Retina (tissue), 1 donor: Measurements from ENCODE around the gene DNAH8.
"Not testable (repeated sequence)": the region's sequence is repeated elsewhere in the genome, so short reads cannot be mapped to it uniquely, and the experiment has no call there.

Experiments
- DNase-seq: peaks from one replicate; pipeline ENCODE4 v3.0.0-alpha.2; 2016

DNAH8 gene

GRCh38 chr6:38910207-38910606 is 195.1 kb downstream of the DNAH8 start:
- no peak for DNase-seq

DNA sequence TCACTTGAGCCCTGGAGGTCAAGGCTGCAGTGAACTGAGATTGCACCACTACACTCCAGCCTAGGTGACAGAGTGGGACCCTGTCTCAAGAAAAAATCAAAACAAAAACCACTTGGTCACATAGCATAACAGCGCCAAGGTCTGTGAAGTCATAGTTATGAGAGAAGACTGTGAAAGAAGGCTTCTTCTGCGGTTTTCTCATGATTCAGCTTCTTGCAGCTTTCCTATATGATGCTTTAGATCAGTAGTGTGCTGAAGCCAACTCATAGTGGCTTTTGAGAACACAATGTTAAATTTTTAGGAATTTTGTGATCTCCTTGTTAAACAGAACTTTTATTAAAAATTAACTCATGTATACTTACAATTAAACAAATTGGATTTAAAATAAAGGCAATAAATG is 197.3 kb downstream of the DNAH8 start:
- DNase-seq, result no peak

DNA sequence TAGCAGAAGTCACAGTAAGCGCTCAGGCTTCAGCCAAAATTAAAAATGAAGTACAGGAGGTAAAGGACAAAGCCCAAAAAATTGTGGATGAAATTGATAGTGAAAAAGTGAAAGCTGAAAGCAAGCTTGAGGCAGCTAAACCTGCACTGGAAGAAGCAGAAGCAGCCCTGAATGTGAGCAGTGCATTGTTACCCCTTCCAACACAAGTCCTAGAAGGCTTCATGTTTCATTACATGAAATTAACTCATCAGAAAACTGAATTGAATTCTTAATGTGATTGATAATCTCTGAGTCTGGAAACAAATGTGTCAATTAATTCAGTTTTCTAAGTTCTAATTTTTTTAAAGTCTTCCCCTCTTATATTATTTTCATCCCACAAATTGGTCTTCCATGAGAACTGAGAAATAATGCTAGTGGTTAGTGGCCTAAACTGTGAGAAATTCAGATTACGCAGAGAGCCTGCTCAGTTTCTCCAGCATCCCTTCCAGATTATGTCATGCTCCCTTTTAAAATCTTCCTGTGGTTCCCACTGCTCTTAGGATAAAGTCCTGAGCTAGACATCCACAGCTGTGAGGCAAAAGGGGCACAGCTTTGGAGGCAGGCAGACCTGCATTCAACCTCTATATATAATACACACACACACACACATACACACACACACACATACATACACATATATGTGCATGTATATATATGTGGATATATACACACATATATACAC is 200.3 kb downstream of the DNAH8 start:
- DNase-seq, result no peak

DNA sequence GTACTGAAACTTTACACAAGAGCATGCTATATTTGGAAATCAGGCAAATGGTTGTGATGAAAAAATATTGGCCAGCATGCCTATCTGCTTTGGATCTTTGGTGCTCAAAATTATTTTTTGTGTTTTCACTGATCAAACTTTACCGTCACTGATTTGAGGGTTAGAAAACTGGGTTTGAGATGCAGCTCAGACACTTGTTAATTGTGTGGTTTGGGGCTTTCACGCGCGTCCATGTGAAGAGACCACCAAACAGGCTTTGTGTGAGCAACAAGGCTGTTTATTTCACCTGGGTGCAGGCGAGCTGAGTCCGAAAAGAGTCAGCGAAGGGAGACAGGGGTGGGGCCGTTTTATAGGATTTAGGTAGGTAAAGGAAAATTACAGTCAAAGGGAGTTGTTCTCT is 206.4 kb downstream of the DNAH8 start:
- not testable (repeated sequence) for DNase-seq

GRCh38 chr6:38924791-38925509 is 209.8 kb downstream of the DNAH8 start:
- DNase-seq, result no peak

- DNase-seq, result no peak
Measured at GRCh38 chr6:38929560-38929959, 214.4 kb downstream of the DNAH8 start.

DNA sequence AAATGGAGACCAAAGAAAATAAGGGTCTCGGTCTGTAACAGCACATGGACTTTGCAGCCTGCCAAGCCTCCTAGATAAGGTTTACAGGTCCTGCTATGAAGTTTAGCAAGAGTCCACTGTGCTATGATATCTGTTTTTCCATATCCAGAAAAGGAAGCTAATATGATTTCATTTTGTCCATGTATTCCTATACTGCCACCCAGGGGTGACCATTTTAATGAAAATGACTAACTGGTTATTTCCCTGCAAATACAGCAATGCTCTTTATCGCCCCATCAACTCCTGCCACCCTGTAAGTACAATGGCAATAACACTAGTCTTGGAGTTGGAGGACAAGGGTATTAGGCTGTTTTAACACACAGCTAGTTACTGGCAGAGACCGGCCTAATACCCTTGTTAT is 218.3 kb downstream of the DNAH8 start:
- no peak for DNase-seq

DNA sequence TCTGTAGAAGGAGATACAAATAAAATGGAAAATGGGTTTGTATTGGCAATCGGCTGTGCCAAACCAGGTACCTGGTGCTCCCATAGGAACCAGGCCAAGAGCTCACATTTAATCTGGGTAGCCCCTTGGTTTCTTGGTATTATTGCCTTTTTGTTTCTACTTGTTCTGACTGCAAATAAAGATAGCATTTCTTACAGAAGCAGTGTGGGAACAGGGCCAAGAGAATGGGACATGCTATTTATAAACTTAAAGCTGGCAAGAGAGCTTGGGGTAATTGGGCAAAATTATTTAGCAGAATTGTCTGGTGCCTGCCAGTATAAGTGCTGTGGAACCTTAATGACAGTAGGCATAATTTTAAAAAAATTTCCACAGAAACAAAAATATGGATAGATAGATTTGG is 219.9 kb downstream of the DNAH8 start:
- no peak for DNase-seq

DNA sequence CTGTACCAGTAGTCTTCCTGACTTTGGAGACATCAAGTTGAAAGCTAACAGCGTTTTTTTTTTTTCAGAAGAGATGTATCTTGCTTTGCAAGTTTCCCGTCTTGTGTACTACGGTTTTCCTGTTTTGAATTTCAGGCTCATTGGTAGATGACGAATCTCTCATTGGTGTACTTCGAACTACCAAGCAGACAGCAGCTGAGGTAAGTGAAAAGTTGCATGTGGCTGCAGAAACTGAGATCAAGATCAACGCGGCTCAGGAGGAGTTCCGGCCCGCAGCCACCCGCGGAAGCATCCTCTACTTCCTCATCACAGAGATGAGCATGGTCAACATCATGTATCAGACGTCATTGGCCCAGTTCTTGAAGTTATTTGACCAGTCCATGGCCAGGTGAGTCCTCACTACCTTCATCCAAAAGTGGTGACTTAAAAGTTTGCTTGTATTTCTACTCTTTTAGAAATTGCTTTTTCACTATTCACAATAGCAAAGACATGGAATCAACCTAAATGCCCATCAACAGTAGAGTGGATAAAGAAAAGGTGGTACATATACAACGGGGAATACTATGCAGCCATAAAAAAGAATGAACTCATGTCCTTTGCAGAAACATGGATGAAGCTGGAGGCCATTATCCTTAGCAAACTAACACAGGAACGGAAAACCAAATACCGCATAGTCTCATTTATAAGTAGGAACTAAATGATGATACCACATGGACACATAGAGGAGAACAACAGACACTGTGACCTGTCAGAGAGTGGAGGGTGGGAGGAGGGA is 222.9 kb downstream of the DNAH8 start:
- DNase-seq, result no peak

- DNase-seq, result no peak
Measured at GRCh38 chr6:38938741-38939140, 223.6 kb downstream of the DNAH8 start.

DNA sequence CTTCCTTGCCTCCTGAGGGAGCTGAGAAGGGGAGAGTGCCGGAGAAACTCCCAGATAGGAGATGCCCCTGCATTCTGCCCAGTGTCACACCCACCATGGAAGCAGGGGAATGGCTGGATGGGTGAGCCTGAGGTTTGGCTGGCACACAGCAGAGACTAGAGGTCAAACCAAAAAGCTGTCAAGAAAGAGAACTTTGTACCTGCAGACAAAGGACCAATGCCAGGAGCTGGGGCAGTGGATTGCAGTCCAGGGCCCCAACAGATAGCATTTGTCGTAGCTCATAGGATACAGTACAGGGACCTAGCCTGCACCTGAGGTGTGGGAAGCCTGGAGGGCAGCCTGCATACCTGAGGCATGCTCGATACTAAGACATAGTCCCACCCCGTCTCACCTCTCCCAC is 227.3 kb downstream of the DNAH8 start:
- no peak for DNase-seq

- DNase-seq, result no peak
Measured at GRCh38 chr6:38942965-38943364, 227.9 kb downstream of the DNAH8 start.

- no peak for DNase-seq
Measured at GRCh38 chr6:38943964-38944363, 228.9 kb downstream of the DNAH8 start.

- no peak for DNase-seq
Measured at GRCh38 chr6:38944655-38945279, 229.7 kb downstream of the DNAH8 start.

- DNase-seq, result no peak
Measured at GRCh38 chr6:38955861-38956260, 240.8 kb downstream of the DNAH8 start.

DNA sequence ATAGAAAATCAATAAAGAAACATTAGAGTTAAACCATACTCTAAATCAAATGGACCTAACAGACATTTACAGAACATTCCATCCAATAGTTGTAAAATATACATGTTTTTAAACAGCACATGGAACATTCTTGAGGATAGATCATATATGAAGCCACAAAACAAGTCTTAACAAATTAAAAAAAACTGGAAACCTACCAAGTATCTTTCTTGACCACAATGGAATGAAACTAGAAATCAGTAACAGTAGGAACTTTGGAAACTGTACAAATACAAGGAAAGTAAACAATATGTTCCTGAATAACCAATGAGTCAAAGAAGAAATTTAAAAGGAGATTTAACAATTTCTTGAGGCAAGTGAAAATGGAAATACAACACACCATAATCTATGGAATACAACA is 242.3 kb downstream of the DNAH8 start:
- DNase-seq, result no peak

DNA sequence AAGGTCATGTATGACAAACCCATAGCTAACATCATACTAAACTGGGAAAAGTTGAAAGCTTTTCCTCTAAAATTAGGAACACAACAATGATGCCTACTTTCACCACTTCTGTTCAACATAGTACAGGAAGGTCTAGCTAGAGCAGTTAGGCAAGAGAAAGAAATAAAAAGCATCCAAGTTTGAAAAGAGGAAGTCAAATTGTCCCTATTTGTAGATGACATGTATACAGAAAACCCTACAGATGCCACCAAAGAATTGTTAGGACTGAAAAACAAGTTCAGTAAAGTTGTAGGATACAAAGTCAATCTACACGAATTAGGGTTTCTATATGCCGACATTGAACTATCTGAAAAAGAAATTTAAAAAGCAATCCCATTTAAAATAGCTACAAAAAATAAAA is 244.0 kb downstream of the DNAH8 start:
- DNase-seq, result no peak

DNA sequence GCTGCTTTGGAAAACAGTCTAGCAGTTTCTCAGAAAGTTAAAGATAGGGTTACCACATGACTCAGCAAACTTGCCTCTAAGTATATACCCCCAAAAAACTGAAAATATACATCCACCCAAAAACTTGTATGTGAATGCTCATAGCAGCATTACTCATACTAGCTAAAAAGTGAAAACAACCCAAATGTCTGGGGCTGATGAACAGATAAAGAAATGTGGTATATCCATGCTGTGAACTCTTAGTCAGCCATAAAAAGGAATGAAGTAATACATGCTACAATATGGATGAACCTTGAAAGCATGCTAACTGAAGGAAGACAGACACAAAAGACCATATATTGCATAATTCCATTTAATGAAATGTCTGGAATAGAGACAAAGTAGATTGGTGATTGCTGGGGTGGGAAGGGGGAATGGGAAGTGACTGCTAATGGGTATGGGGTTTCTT is 253.6 kb downstream of the DNAH8 start:
- no peak for DNase-seq

- DNase-seq, result no peak
Measured at GRCh38 chr6:38973178-38974057, 258.3 kb downstream of the DNAH8 start.

DNA sequence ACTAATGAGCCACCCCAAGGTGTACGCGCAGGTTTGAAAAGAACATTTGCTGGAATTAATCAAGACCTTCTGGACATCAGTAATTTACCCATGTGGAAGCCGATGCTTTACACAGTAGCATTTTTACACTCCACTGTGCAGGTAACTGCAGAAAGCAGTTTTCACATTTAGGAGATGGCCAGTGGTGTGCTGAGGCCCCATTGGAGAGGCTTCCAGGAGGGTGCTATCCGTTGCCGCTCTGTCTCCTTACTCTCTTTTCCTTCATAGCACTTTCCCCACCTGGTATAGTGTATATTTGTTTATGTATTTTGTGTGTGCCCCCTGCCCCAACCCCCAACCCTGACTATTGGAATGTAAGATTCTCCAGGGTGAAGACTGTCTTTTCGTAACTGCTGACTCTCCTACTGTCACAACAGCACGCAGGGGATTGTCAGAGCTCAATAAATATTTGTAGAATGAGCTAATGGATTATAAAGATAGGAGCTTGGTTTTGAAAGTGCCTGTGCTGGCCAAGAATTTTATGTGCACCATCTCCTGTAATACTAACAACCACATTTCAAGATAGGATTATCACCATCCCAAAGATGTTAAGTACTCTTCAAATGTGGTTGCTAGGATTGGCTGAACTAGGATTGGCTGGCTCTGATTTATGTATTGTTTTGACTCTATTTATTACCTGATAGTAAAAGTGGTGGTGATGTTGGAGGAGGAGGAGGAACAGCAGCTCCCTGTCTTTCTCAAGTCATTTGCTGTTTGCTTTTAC is 259.5 kb downstream of the DNAH8 start:
- no peak for DNase-seq

GRCh38 chr6:38975621-38976049 is 260.5 kb downstream of the DNAH8 start:
- no peak for DNase-seq
